ENCODE results near the gene TEX101.

TEX101 gene

GRCh38 chr19:43446746-43447489, 32.2 kb downstream of the TEX101 start (continued):
- TF ChIP-seq ZNF266 (tag by site-specific recombination; IDR thresholded peaks at IDR 0.05; ENCODE audit: low read depth), result no peak
- TF ChIP-seq ZNF302 (tag by site-specific recombination; IDR thresholded peaks at IDR 0.05; ENCODE audit: low read depth), result no peak
- TF ChIP-seq PRDM6 (tag by site-specific recombination; IDR thresholded peaks at IDR 0.05), result no peak
- TF ChIP-seq ZNF521 (tag by site-specific recombination; IDR thresholded peaks at IDR 0.05), result no peak
- no peak for TF ChIP-seq ZSCAN16 (tag by site-specific recombination; IDR thresholded peaks at IDR 0.05)
- TF ChIP-seq ZFHX2 (tag by site-specific recombination; conservative IDR thresholded peaks at IDR 0.05), result no peak
- no peak for TF ChIP-seq GLI2 (tag by site-specific recombination; IDR thresholded peaks at IDR 0.05; ENCODE audit: borderline replicate concordance, low read depth)
- TF ChIP-seq, protein P1, sequence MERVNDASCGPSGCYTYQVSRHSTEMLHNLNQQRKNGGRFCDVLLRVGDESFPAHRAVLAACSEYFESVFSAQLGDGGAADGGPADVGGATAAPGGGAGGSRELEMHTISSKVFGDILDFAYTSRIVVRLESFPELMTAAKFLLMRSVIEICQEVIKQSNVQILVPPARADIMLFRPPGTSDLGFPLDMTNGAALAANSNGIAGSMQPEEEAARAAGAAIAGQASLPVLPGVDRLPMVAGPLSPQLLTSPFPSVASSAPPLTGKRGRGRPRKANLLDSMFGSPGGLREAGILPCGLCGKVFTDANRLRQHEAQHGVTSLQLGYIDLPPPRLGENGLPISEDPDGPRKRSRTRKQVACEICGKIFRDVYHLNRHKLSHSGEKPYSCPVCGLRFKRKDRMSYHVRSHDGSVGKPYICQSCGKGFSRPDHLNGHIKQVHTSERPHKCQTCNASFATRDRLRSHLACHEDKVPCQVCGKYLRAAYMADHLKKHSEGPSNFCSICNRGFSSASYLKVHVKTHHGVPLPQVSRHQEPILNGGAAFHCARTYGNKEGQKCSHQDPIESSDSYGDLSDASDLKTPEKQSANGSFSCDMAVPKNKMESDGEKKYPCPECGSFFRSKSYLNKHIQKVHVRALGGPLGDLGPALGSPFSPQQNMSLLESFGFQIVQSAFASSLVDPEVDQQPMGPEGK (tag by site-specific recombination; IDR thresholded peaks at IDR 0.05), result no peak
- no peak for TF ChIP-seq FEZF1 (tag by site-specific recombination; IDR thresholded peaks at IDR 0.05)
- TF ChIP-seq REPIN1 (tag by site-specific recombination; IDR thresholded peaks at IDR 0.05; ENCODE audit: low read depth), result no peak
- TF ChIP-seq, protein P2, sequence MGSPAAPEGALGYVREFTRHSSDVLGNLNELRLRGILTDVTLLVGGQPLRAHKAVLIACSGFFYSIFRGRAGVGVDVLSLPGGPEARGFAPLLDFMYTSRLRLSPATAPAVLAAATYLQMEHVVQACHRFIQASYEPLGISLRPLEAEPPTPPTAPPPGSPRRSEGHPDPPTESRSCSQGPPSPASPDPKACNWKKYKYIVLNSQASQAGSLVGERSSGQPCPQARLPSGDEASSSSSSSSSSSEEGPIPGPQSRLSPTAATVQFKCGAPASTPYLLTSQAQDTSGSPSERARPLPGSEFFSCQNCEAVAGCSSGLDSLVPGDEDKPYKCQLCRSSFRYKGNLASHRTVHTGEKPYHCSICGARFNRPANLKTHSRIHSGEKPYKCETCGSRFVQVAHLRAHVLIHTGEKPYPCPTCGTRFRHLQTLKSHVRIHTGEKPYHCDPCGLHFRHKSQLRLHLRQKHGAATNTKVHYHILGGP (tag by site-specific recombination; IDR thresholded peaks at IDR 0.05), result no peak
- peak; percentile 49; the same call in 1 of the 2 replicates for TF ChIP-seq ZSCAN30 (tag by site-specific recombination; IDR thresholded peaks at IDR 0.05)
- TF ChIP-seq ZNF391 (tag by site-specific recombination; IDR thresholded peaks at IDR 0.05; ENCODE audit: borderline replicate concordance, low read depth), result no peak
- no peak for TF ChIP-seq ZBTB6 (tag by site-specific recombination; IDR thresholded peaks at IDR 0.05)
- peak; percentile 58 for TF ChIP-seq ZBTB17 (tag by site-specific recombination; IDR thresholded peaks at IDR 0.05)
- TF ChIP-seq KLF1 (tag by site-specific recombination; IDR thresholded peaks at IDR 0.05), result 0 out of 2 replicates have a peak, but pooled peaks have one; percentile 12
- peak; percentile 96 for TF ChIP-seq ZNF2 (tag by site-specific recombination; IDR thresholded peaks at IDR 0.05)
- TF ChIP-seq ZNF140 (tag by site-specific recombination; IDR thresholded peaks at IDR 0.05), result no peak
- no peak for TF ChIP-seq ZNF707 (tag by site-specific recombination; IDR thresholded peaks at IDR 0.05)
- TF ChIP-seq, protein P3, sequence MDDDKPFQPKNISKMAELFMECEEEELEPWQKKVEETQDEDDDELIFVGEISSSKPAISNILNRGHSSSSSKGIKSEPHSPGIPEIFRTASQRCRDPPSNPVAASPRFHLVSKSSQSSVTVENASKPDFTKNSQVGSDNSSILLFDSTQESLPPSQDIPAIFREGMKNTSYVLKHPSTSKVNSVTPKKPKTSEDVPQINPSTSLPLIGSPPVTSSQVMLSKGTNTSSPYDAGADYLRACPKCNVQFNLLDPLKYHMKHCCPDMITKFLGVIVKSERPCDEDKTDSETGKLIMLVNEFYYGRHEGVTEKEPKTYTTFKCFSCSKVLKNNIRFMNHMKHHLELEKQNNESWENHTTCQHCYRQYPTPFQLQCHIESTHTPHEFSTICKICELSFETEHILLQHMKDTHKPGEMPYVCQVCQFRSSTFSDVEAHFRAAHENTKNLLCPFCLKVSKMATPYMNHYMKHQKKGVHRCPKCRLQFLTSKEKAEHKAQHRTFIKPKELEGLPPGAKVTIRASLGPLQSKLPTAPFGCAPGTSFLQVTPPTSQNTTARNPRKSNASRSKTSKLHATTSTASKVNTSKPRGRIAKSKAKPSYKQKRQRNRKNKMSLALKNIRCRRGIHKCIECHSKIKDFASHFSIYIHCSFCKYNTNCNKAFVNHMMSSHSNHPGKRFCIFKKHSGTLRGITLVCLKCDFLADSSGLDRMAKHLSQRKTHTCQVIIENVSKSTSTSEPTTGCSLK (tag by site-specific recombination; IDR thresholded peaks at IDR 0.05), result no peak
- TF ChIP-seq, protein P4, sequence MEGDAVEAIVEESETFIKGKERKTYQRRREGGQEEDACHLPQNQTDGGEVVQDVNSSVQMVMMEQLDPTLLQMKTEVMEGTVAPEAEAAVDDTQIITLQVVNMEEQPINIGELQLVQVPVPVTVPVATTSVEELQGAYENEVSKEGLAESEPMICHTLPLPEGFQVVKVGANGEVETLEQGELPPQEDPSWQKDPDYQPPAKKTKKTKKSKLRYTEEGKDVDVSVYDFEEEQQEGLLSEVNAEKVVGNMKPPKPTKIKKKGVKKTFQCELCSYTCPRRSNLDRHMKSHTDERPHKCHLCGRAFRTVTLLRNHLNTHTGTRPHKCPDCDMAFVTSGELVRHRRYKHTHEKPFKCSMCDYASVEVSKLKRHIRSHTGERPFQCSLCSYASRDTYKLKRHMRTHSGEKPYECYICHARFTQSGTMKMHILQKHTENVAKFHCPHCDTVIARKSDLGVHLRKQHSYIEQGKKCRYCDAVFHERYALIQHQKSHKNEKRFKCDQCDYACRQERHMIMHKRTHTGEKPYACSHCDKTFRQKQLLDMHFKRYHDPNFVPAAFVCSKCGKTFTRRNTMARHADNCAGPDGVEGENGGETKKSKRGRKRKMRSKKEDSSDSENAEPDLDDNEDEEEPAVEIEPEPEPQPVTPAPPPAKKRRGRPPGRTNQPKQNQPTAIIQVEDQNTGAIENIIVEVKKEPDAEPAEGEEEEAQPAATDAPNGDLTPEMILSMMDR (tag by site-specific recombination; IDR thresholded peaks at IDR 0.05), result peak; percentile 97
- TF ChIP-seq SP2 (tag by site-specific recombination; IDR thresholded peaks at IDR 0.05), result no peak
- TF ChIP-seq ZNF48 (tag by site-specific recombination; IDR thresholded peaks at IDR 0.05), result no peak
- no peak for TF ChIP-seq PRDM4 (tag by site-specific recombination; IDR thresholded peaks at IDR 0.05)
- no peak for TF ChIP-seq ZNF366 (tag by site-specific recombination; conservative IDR thresholded peaks at IDR 0.05)
- no peak for TF ChIP-seq ZNF626 (tag by site-specific recombination; IDR thresholded peaks at IDR 0.05)

All from HEK293 (cell line).